ENCODE results near the gene EIF2AK3. TPM values are rescaled to one million over a fixed set of nuclear protein-coding genes. Genes with fewer than 3 reads are reported as not detected.

EIF2AK3 gene
- total RNA-seq, 2 donors from 2014 or later: 21.4 to 39.1 TPM

DNA sequence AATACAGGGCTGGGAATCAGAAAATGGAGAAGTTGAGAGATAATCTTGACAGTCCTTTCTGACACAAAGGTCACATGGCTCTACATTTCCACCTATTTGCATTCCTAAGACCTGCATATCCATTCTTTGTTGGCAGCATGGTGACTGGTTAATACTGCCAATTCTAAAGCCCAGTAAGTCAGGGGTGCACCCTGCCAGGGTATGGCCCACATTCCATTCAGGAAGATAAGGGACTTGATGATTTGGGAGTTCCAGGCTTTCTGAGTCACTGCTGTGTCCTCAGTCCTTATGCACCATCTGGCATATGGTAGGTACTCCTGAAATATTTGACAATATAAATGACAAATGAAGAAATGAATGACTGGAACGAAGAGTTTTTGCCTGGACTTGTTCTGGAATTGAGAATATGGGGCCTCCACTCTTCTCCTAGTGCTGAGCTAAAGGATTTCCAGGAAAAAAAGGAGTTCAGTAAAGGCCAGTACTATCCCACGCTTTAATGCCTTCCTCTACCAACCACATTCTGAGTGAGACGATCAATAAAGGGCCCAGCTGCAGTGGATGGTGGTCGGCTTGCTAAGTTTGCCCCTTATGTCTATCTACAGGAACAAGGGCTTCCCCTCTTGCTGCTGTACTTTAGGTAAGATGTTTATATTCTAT lies 31.7 kb upstream of the EIF2AK3 start:
- Histone ChIP-seq H3K27ac (peak overlapping the region; percentile 37 to 55), H3K36me3 (no peaks in the 10 kb centered on the region), H3K4me3 (no peak overlapping the region), H3K9me3 (no peaks in the 10 kb centered on the region), H3K4me1 (replicated peaks) (no peaks in the 10 kb centered on the region), H3K27me3 (replicated peaks; ENCODE audit: insufficient read depth) (no peaks in the 10 kb centered on the region)
- DNase-seq (ENCODE audit: low spot score): no peak
- 85% methylated on average over 4 of the region's 4 CpGs for WGBS
- intact Hi-C loops (cut with DNase I): no loop called here
- TF ChIP-seq, protein P1, sequence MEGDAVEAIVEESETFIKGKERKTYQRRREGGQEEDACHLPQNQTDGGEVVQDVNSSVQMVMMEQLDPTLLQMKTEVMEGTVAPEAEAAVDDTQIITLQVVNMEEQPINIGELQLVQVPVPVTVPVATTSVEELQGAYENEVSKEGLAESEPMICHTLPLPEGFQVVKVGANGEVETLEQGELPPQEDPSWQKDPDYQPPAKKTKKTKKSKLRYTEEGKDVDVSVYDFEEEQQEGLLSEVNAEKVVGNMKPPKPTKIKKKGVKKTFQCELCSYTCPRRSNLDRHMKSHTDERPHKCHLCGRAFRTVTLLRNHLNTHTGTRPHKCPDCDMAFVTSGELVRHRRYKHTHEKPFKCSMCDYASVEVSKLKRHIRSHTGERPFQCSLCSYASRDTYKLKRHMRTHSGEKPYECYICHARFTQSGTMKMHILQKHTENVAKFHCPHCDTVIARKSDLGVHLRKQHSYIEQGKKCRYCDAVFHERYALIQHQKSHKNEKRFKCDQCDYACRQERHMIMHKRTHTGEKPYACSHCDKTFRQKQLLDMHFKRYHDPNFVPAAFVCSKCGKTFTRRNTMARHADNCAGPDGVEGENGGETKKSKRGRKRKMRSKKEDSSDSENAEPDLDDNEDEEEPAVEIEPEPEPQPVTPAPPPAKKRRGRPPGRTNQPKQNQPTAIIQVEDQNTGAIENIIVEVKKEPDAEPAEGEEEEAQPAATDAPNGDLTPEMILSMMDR (IDR thresholded peaks at IDR 0.05): no peak
- TF ChIP-seq POLR2A (IDR thresholded peaks at IDR 0.05) (no peak), POLR2AphosphoS5 (IDR thresholded peaks at IDR 0.05) (no peak)

DNA sequence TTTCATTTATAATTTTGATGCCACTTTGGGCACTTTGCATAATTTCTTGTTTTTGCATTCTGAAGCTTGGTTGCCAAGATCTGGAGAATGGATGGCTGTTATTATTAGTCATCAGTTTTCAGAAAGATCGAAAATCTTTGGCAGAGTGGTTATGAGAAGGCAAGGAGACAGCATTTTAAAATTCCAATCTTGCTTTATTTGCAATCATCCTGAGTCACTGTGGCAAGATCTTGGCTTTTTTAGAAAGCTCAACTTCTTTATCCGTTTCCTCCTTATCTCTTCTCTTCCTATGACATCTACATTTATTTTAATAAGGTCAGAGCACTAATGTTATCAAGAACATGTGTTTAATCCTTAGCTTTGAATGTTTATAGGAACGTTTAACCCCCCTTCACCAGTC lies 31.1 kb upstream of the EIF2AK3 start:
- H3K27ac ChIP-seq: no peak overlapping the region
- H3K9me3 ChIP-seq: no peaks in the 10 kb centered on the region
- H3K4me1 ChIP-seq (replicated peaks): no peaks in the 10 kb centered on the region
- no peak for DNase-seq (ENCODE audit: low spot score)
- intact Hi-C loops (cut with DNase I): no loop called here
- no peaks in the 10 kb centered on the region for H3K36me3 ChIP-seq
- 67% methylated on average over 3 of the region's 3 CpGs for WGBS
- TF ChIP-seq POLR2AphosphoS5 (IDR thresholded peaks at IDR 0.05): no peak
- TF ChIP-seq, protein P1 (IDR thresholded peaks at IDR 0.05): no peak
- no peak for TF ChIP-seq POLR2A (IDR thresholded peaks at IDR 0.05)
- H3K4me3 ChIP-seq: no peak overlapping the region
- H3K27me3 ChIP-seq (replicated peaks; ENCODE audit: insufficient read depth): no peaks in the 10 kb centered on the region

DNA sequence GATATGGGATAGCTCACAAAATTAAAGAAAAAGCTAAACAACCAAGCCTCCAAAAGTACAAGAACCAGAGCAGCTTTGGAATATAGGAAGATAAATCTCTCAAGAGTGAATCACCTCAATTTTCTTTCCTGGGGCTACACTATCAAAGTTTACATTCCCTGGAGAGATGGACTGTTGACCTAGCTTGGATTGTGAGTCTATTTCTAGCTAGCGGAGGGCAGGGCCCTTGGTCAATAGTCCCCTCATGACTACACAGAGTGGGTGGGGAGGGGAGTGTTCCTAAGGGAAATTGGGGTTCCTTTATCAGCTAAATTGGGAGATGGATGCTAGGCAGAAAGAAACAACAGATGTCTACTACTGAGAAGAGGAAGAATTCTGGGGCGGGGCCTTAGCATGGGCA lies 29.9 kb upstream of the EIF2AK3 start:
- intact Hi-C loops (cut with DNase I): no loop called here
- Histone ChIP-seq H3K27me3 (replicated peaks; ENCODE audit: insufficient read depth) (no peaks in the 10 kb centered on the region), H3K9me3 (no peaks in the 10 kb centered on the region), H3K4me1 (replicated peaks) (no peaks in the 10 kb centered on the region), H3K36me3 (no peaks in the 10 kb centered on the region), H3K27ac (no peak overlapping the region), H3K4me3 (no peak overlapping the region)
- WGBS: 94% methylated on average over 2 of the region's 2 CpGs
- DNase-seq (ENCODE audit: low spot score): no peak
- TF ChIP-seq, protein P1 (IDR thresholded peaks at IDR 0.05): no peak
- TF ChIP-seq POLR2A (IDR thresholded peaks at IDR 0.05) (no peak), POLR2AphosphoS5 (IDR thresholded peaks at IDR 0.05) (no peak)

DNA sequence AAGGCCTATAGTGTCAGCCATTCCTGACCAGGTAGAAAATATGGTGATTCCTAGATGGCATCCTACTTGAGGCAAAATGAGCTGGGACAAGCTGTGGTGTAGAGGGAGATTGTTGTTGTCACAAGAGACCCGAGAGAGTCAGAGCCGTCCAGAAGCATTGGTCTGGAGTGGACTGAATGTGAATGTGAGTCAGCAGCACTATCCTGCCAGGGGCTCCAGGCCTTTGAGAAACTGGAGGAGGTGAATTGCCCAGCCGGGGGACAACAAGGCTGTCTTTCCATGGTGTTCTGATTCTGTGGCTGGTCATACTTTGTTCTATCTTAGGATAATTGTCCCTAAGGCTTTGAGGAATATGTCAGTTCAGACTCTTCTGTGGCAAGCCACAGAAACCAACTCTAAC lies 29.4 kb upstream of the EIF2AK3 start:
- DNase-seq (ENCODE audit: low spot score): no peak
- H3K27ac ChIP-seq: no peak overlapping the region
- no peaks in the 10 kb centered on the region for H3K36me3 ChIP-seq
- WGBS: 86% methylated on average over 3 of the region's 3 CpGs
- no peaks in the 10 kb centered on the region for H3K9me3 ChIP-seq
- H3K4me3 ChIP-seq: no peak overlapping the region
- intact Hi-C loops (cut with DNase I): no loop called here
- no peaks in the 10 kb centered on the region for H3K27me3 ChIP-seq (replicated peaks; ENCODE audit: insufficient read depth)
- no peaks in the 10 kb centered on the region for H3K4me1 ChIP-seq (replicated peaks)
- TF ChIP-seq POLR2AphosphoS5 (IDR thresholded peaks at IDR 0.05): no peak
- TF ChIP-seq, protein P1 (IDR thresholded peaks at IDR 0.05): no peak

DNA sequence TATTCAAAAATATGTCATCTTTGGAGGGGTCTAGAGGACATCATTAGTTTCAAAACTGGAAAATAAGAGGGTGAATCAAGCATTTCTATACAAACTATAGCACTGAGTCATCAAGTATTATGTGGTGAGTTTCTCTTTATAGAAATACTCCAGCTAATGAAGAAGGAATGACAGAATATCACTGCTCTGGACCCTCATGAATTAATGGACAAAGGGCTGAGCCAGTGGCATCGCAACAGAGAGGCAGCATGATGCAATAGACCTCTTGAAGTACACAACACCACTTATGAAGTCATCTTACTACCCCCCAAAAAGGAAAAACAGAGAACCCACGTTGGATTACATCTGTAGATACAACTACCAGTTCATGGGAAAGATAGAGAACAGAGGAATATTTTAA lies 27.4 kb upstream of the EIF2AK3 start:
- WGBS: 84% methylated on average over 2 of the region's 2 CpGs
- intact Hi-C loops (cut with DNase I): no loop called here
- no peak for DNase-seq (ENCODE audit: low spot score)
- Histone ChIP-seq H3K4me3 (no peak overlapping the region), H3K27me3 (replicated peaks; ENCODE audit: insufficient read depth) (no peaks in the 10 kb centered on the region), H3K36me3 (no peaks in the 10 kb centered on the region), H3K27ac (no peak overlapping the region), H3K4me1 (replicated peaks) (no peaks in the 10 kb centered on the region), H3K9me3 (no peaks in the 10 kb centered on the region)
- TF ChIP-seq, protein P1 (IDR thresholded peaks at IDR 0.05): no peak
- no peak for TF ChIP-seq POLR2AphosphoS5 (IDR thresholded peaks at IDR 0.05)
- no peak for TF ChIP-seq POLR2A (IDR thresholded peaks at IDR 0.05)
